Transverse colon (tissue), 4 donors: ENCODE measurements around the gene IQGAP1. TPM values are rescaled to one million over a fixed set of nuclear protein-coding genes. Genes with fewer than 3 reads are reported as not detected.
"Not testable (repeated sequence)": the region's sequence is repeated elsewhere in the genome, so short reads cannot be mapped to it uniquely, and the experiment has no call there.

Source experiments
- DNase-seq: peaks from one replicate; pipeline ENCODE4 v3.0.0-alpha.2; 2019
- H3K27ac ChIP-seq, 4 donors: fragments of 200-600 bp; sonication (generic); 2 replicates each; pipeline ENCODE4 v1.5.1; 2016 to 2018; ENCODE audit warnings: inconsistent platforms in 4 of 4
- H3K27me3 ChIP-seq: fragments of 200-600 bp; sonication (generic); 2 replicates; pipeline ENCODE4 v1.5.1; 2017; ENCODE audit warnings: inconsistent platforms
- H3K36me3 ChIP-seq, 4 donors: fragments of 200-600 bp; sonication (generic); 2 replicates each; pipeline ENCODE4 v1.5.1; 2017 to 2019; ENCODE audit warnings: inconsistent platforms in 4 of 4
- H3K4me1 ChIP-seq, 4 donors: fragments of 200-600 bp; sonication (generic); 2 replicates each; pipeline ENCODE4 v1.5.1; 2017 to 2020; ENCODE audit warnings: inconsistent platforms in 4 of 4
- H3K4me3 ChIP-seq, 4 donors: fragments of 200-600 bp; sonication (generic); 1 replicate in 1 of 4; 2 replicates in 3 of 4; pipeline versions ENCODE4 v1.5.1 to v1.6.1; 2017 to 2019; ENCODE audit warnings: inconsistent platforms in 4 of 4
- H3K9me3 ChIP-seq, 2 donors: fragments of 200-600 bp; sonication (generic); 2 replicates each; pipeline ENCODE4 v1.5.1; 2017 to 2019; ENCODE audit warnings: inconsistent platforms in 2 of 2
- EP300 ChIP-seq: sonication (generic); formaldehyde crosslinking; IDR thresholded peaks from one replicate; pipeline ENCODE4 v1.6.1; 2017; ENCODE audit warnings: antibody characterized with exemption, low read depth
- POLR2A ChIP-seq: fragments of 450-650 bp; IDR thresholded peaks from one replicate; pipeline ENCODE4 v1.6.1; 2016; ENCODE audit warnings: antibody characterized with exemption, mild to moderate bottlenecking, moderate library complexity
- POLR2AphosphoS5 ChIP-seq, 3 donors: sonication (generic); formaldehyde crosslinking; IDR thresholded peaks; one replicate each; pipeline ENCODE4 v1.6.1; 2016; ENCODE audit warnings: antibody characterized with exemption in 3 of 3
- WGBS, 2 donors: methylation state at CpG; one replicate each; pipeline ENCODE4 v1.1.5; 2018; ENCODE audit warnings: low coverage in 1 of 2; 5-methylcytosine and 5-hydroxymethylcytosine counted together
- in situ Hi-C, 4 donors: fragments of 200-750 bp; cut with MboI; loops; one replicate each; pipeline versions ENCODE4 v1.15.0 to v1.15.1; 2017; ENCODE audit warnings: low sequenced_read_pairs in 3 of 4, low pct_ligation_motif_present in 1 of 4, low pct_unique_long_range_greater_than_20kb in 1 of 4
- intact Hi-C: fragments of 100-400 bp; cut with DNase I; formaldehyde crosslinking; loops from one replicate; pipeline ENCODE4 v1.15.1; 2023; ENCODE audit warnings: low total_unique reads
- total RNA-seq, 4 donors: library from RNA; depleted of rRNA; stranded (reverse); fragments of >200 nt; gene quantifications; one replicate each; pipeline ENCODE4 v1.1.0, GENCODE V29; 2016
- TF ChIP-seq, protein P1 (sequence below), 5 experiments: fragments of 200-600 bp in 3 of 5; fragments of 450-650 bp in 2 of 5; sonication (generic) in 3 of 5; IDR thresholded peaks; 1 replicate in 2 of 5; 2 replicates in 3 of 5; pipeline ENCODE4 v1.5.1; 2016 to 2017; ENCODE audit warnings: antibody characterized with exemption in 5 of 5, inconsistent platforms in 3 of 5, mild to moderate bottlenecking in 2 of 5, moderate library complexity in 1 of 5

The IQGAP1 gene
- total RNA-seq, 4 donors from 2014 or later, result 82.8 to 354 (median 282) TPM

DNA sequence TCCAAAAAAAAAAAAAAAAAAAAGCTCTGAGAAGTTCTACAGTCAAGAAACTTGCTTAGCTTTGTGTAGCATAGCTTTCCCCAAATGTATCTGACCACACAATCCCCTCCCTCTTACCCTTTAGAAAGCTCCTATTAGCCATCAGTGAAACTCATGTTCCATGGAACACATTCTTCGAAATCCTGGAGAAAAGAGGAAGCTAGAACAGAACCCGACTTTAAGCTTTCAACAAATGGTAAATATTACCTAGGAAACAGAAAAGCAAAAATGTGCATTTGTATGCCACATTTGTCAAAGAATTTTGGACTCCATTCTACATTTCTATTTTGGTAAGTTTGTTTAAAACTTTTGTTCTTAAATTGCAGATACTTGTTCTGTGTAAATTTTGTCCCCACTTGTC lies 124.2 kb downstream of the IQGAP1 start:
- in situ Hi-C loops, result loop anchor here in 1 of 4 donors (25.0 kb wide), 1 partner anchor 100 kb away; no protein-coding TSS in a partner anchor
- intact Hi-C loops, result no loop called here

DNA sequence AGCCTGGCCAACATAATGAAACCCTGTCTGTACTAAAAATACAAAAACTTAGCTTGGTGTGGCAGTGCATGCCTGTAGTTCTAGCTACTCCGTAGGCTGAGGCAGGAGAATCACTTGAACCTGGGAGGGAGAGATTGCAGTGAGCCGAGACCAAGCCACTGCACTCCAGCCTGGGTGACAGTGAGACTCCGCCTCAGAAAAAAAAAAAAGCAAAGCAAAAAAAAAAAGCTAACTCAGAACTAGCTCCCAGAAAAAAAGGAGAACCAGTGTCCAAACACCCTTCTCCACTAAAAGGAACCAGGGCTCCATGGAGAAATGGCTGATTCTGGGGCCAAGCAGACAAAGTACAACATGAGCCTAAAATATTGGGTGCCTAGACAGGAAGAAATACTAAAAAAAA lies 124.9 kb downstream of the IQGAP1 start:
- intact Hi-C loops, result no loop called here

More for the DNA sequence above, 124.2 kb downstream of the IQGAP1 start:
- no peaks in the 10 kb centered on the region for H3K36me3 ChIP-seq
- H3K9me3 ChIP-seq, result peaks cover 0 to 6% of the 10 kb centered on the region in 2 donors
- no peak overlapping the region for H3K4me3 ChIP-seq
- H3K4me1 ChIP-seq, result no peaks in the 10 kb centered on the region
- no peaks in the 10 kb centered on the region for H3K27me3 ChIP-seq
- TF ChIP-seq POLR2AphosphoS5 (IDR thresholded peaks at IDR 0.05), result no peak
- TF ChIP-seq, protein P1, sequence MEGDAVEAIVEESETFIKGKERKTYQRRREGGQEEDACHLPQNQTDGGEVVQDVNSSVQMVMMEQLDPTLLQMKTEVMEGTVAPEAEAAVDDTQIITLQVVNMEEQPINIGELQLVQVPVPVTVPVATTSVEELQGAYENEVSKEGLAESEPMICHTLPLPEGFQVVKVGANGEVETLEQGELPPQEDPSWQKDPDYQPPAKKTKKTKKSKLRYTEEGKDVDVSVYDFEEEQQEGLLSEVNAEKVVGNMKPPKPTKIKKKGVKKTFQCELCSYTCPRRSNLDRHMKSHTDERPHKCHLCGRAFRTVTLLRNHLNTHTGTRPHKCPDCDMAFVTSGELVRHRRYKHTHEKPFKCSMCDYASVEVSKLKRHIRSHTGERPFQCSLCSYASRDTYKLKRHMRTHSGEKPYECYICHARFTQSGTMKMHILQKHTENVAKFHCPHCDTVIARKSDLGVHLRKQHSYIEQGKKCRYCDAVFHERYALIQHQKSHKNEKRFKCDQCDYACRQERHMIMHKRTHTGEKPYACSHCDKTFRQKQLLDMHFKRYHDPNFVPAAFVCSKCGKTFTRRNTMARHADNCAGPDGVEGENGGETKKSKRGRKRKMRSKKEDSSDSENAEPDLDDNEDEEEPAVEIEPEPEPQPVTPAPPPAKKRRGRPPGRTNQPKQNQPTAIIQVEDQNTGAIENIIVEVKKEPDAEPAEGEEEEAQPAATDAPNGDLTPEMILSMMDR (IDR thresholded peaks at IDR 0.05), result no peak
- no peak for TF ChIP-seq EP300
- no peak for TF ChIP-seq POLR2A
- no peak overlapping the region for H3K27ac ChIP-seq
- whole genome bisulfite sequencing, 2 donors, result 67 to 93% methylated on average over 2 of the region's 2 CpGs
- no peak for DNase-seq

DNA sequence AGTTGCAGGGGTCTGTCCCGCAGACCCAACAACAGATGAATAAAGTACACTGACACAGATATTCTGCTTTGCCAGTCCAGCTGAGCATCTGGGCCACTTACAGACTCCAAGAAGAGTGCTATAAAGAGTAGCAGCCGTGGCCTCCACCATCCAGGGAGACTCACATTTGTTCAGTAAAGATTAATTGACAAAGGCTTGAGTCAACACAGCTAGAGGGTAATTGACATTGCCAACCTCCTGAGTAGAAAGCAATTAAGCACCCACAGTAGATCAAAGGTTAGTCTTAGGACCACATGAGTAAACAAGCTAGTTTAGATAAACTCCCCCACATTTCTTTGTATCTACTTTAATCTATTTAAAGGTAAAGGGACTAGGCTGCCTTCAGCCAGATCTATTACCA lies 125.4 kb downstream of the IQGAP1 start:
- no peaks in the 10 kb centered on the region for H3K4me1 ChIP-seq
- no peaks in the 10 kb centered on the region for H3K27me3 ChIP-seq
- peaks cover 0 to 6% of the 10 kb centered on the region in 2 donors for H3K9me3 ChIP-seq
- WGBS, 2 donors, result 77 to 78% methylated on average over 1 to 2 of the region's 2 CpGs
- H3K27ac ChIP-seq, result no peak overlapping the region
- TF ChIP-seq, protein P1 (IDR thresholded peaks at IDR 0.05), result no peak
- no peak for TF ChIP-seq POLR2A
- TF ChIP-seq EP300, result no peak
- TF ChIP-seq POLR2AphosphoS5 (IDR thresholded peaks at IDR 0.05), result no peak
- DNase-seq, result no peak
- in situ Hi-C loops, result loop anchor here in 1 of 4 donors (25.0 kb wide), 1 partner anchor 99 kb away; no protein-coding TSS in a partner anchor
- intact Hi-C loops, result no loop called here
- no peak overlapping the region for H3K4me3 ChIP-seq
- H3K36me3 ChIP-seq, result no peaks in the 10 kb centered on the region

More for the DNA sequence above, 124.9 kb downstream of the IQGAP1 start:
- Histone ChIP-seq H3K9me3 (peaks cover 0 to 6% of the 10 kb centered on the region in 2 donors), H3K27me3 (no peaks in the 10 kb centered on the region), H3K27ac (no peak overlapping the region), H3K4me3 (no peak overlapping the region), H3K36me3 (no peaks in the 10 kb centered on the region), H3K4me1 (no peaks in the 10 kb centered on the region)
- 92 to 100% methylated on average over 2 to 3 of the region's 3 CpGs for WGBS, 2 donors
- TF ChIP-seq EP300, result no peak
- TF ChIP-seq, protein P1 (IDR thresholded peaks at IDR 0.05), result no peak
- TF ChIP-seq POLR2A, result no peak
- TF ChIP-seq POLR2AphosphoS5 (IDR thresholded peaks at IDR 0.05), result no peak
- no peak for DNase-seq
- in situ Hi-C loops, result loop anchor here in 1 of 4 donors (25.0 kb wide), 1 partner anchor 99 kb away; no protein-coding TSS in a partner anchor

DNA sequence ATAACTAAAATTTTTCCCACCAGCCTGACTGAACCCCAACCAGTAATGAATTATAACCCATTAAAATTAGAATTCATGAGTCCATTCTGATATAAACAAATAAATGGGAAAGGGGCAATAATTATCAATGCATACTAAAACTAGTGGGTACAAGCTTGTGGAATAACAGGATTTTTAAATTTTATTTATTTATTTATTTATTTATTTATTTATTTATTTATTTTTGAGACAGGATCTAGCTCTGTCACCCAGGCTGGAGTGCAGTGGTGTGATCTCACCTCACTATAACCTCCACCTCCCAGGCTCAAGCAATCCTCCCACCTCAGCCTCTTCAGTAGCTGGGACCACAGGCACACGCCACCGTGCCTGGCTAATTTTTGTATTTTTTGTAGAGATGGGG lies 125.9 kb downstream of the IQGAP1 start:
- DNase-seq, H3K27ac ChIP-seq, H3K36me3 ChIP-seq, H3K9me3 ChIP-seq, intact Hi-C loops, H3K4me1 ChIP-seq, H3K27me3 ChIP-seq, H3K4me3 ChIP-seq: not testable (repeated sequence)
- 62 to 100% methylated on average over 1 to 2 of the region's 2 CpGs for WGBS, 2 donors
- in situ Hi-C loops, result loop anchor here in 1 of 4 donors (25.0 kb wide), 1 partner anchor 98 kb away; no protein-coding TSS in a partner anchor

DNA sequence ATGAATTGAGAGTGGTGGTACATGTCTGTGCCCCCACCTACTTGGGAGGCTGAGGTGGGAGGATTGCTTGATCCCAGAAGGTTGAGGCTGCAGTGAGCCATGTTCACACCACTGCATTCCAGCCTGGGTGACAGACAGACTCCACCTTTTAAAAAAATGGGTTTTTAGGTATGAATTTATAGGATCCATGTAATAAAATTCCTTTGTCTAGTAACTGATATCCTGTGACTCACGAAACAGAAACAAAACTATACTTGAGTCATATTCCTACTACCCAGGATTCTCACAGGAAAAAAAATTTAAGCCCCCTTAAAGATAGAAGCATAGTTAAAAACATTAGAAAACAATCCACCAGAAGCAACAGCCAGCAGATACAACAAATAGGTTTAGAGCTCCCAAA lies 131.6 kb downstream of the IQGAP1 start:
- 45 to 70% methylated on average over 1 of the region's 1 CpG for WGBS, 2 donors
- Histone ChIP-seq H3K4me1 (no peaks in the 10 kb centered on the region), H3K9me3 (no peaks in the 10 kb centered on the region), H3K36me3 (no peaks in the 10 kb centered on the region), H3K4me3 (no peak overlapping the region), H3K27me3 (no peaks in the 10 kb centered on the region), H3K27ac (no peak overlapping the region)
- no peak for DNase-seq
- intact Hi-C loops, result loop anchor here (10.0 kb wide), 1 partner anchor 95 kb away; no protein-coding TSS in a partner anchor
- TF ChIP-seq POLR2AphosphoS5 (IDR thresholded peaks at IDR 0.05), result no peak
- in situ Hi-C loops, result loop anchor here in 1 of 4 donors (25.0 kb wide), 1 partner anchor 93 kb away; no protein-coding TSS in a partner anchor
